Measurements from ENCODE around the gene C1QL4. TPM values are rescaled to one million over a fixed set of nuclear protein-coding genes. Genes with fewer than 3 reads are reported as not detected.

C1QL4 gene
- total RNA-seq, 1 experiment from 2014 or later: not detected

DNA sequence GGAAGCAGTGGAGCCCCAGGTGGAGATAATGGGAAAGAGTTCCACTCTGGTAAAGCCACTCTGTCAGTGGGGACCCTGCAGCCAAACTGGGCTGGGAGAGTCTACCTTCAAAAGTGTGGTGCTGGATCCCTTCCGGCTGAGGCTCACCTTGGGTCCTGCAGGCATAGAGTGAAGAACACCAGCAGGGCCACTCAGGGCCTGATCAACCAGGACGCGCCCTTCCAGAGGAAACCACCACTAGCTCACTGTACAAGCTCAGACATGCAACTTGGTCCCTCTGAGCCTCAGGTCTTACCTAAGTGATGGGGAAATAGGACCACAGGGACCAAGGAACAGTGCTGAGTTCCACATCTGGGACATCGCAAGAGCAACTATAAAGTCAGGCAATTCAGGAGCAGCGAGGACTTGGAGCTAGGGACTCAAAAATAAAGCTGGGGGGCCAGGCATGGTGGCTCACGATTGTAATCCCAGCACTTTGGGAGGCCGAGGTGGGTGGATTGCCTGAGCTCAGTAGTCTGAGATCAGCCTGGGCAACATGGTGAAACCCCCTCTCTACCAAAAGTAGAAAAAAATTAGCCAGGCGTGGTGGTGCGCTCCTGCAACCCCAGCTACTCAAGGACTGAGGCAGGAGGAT lies 47.9 kb downstream of the C1QL4 start:
- Mint-ChIP-seq H3K27ac (ENCODE audit: unreplicated experiment) (no peak overlapping the region), H3K36me3 (ENCODE audit: insufficient read depth, unreplicated experiment) (no peaks in the 10 kb centered on the region), H3K4me3 (ENCODE audit: low read depth, unreplicated experiment) (no peak overlapping the region), H3K27me3 (ENCODE audit: unreplicated experiment) (peaks cover 57% of the 10 kb centered on the region), H3K4me1 (ENCODE audit: low read depth, unreplicated experiment) (no peaks in the 10 kb centered on the region), H3K9me3 (ENCODE audit: low read depth, unreplicated experiment) (no peaks in the 10 kb centered on the region)
- CTCF ChIA-PET: interaction anchor here (0.8 to 2.0 kb wide), 4 partner anchors 9 to 59 kb away, joined by 3 to 9 read pairs (median 7); no protein-coding TSS in a partner anchor
- intact Hi-C loops (cut with micrococcal nuclease; ENCODE audit: unreplicated experiment): loop anchor here (1.0 kb wide), 1 partner anchor 68 kb away; no protein-coding TSS in a partner anchor
- DNase-seq: no peak
- TF ChIP-seq, protein P1, sequence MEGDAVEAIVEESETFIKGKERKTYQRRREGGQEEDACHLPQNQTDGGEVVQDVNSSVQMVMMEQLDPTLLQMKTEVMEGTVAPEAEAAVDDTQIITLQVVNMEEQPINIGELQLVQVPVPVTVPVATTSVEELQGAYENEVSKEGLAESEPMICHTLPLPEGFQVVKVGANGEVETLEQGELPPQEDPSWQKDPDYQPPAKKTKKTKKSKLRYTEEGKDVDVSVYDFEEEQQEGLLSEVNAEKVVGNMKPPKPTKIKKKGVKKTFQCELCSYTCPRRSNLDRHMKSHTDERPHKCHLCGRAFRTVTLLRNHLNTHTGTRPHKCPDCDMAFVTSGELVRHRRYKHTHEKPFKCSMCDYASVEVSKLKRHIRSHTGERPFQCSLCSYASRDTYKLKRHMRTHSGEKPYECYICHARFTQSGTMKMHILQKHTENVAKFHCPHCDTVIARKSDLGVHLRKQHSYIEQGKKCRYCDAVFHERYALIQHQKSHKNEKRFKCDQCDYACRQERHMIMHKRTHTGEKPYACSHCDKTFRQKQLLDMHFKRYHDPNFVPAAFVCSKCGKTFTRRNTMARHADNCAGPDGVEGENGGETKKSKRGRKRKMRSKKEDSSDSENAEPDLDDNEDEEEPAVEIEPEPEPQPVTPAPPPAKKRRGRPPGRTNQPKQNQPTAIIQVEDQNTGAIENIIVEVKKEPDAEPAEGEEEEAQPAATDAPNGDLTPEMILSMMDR (IDR thresholded peaks at IDR 0.05; ENCODE audit: unreplicated experiment): no peak
- no TSS peak for BruUV-seq (replicated peaks)

DNA sequence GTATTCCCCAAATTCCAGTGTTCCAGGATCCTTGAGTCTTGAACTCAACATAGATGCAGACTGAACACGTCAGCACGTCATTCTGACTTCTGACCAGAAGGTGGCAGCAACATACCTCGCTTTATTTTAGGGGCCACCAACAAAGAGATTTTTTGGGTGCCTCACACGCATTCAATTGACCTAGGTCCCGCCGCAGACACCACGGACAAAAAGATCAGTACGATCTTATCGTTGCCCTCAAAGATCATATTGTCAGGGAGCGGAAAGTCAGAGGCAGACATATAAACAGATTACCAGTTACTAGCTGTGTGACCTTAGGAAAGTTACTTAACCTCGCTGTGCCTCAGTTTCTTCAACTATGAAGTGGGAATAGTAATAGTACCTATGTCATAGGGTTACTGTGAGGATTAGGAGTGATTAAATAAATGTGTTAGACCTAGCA lies 48.6 kb downstream of the C1QL4 start:
- Mint-ChIP-seq H3K27ac (ENCODE audit: unreplicated experiment) (no peak overlapping the region), H3K4me3 (ENCODE audit: low read depth, unreplicated experiment) (no peak overlapping the region), H3K27me3 (ENCODE audit: unreplicated experiment) (peaks cover 59% of the 10 kb centered on the region), H3K4me1 (ENCODE audit: low read depth, unreplicated experiment) (no peaks in the 10 kb centered on the region), H3K9me3 (ENCODE audit: low read depth, unreplicated experiment) (no peaks in the 10 kb centered on the region), H3K36me3 (ENCODE audit: insufficient read depth, unreplicated experiment) (no peaks in the 10 kb centered on the region)
- DNase-seq: peak; percentile 53
- CTCF ChIA-PET: interaction anchor here (0.6 to 1.5 kb wide), 4 partner anchors 9 to 71 kb away, joined by 3 to 7 read pairs (median 5); no protein-coding TSS in a partner anchor
- no TSS peak for BruUV-seq (replicated peaks)
- TF ChIP-seq, protein P1 (IDR thresholded peaks at IDR 0.05; ENCODE audit: unreplicated experiment): peak; percentile 47
- intact Hi-C loops (cut with micrococcal nuclease; ENCODE audit: unreplicated experiment): loop anchor here (1.0 kb wide), 1 partner anchor 69 kb away; no protein-coding TSS in a partner anchor

DNA sequence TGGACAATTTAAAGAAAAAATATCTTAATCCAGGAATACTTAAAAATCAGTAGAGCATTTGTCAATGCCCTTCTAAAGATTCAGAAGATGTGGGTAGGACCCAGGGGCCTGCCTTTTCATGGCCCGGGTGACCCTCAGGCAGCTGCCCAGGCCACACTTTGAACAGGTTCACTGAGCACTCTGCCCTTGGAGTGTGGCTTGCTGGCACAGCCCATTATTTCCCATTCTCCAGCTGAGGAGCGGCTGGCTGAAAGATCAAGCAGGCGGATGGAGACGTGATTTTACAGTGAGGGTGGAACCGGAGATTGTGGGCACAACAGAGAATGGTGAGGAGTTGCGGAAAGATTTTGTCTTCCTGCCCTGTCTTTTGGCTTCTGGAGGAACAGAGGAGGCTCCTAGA lies 49.1 kb downstream of the C1QL4 start:
- DNase-seq: no peak
- intact Hi-C loops (cut with micrococcal nuclease; ENCODE audit: unreplicated experiment): loop anchor here (1.0 kb wide), 1 partner anchor 69 kb away; no protein-coding TSS in a partner anchor
- no peaks in the 10 kb centered on the region for H3K4me1 Mint-ChIP-seq (ENCODE audit: low read depth, unreplicated experiment)
- H3K36me3 Mint-ChIP-seq (ENCODE audit: insufficient read depth, unreplicated experiment): no peaks in the 10 kb centered on the region
- TF ChIP-seq, protein P1 (IDR thresholded peaks at IDR 0.05; ENCODE audit: unreplicated experiment): no peak
- no peak overlapping the region for H3K4me3 Mint-ChIP-seq (ENCODE audit: low read depth, unreplicated experiment)
- CTCF ChIA-PET: interaction anchor here (0.6 to 1.5 kb wide), 3 partner anchors 10 to 72 kb away, joined by 3 to 7 read pairs (median 7); no protein-coding TSS in a partner anchor
- H3K27ac Mint-ChIP-seq (ENCODE audit: unreplicated experiment): no peak overlapping the region
- H3K27me3 Mint-ChIP-seq (ENCODE audit: unreplicated experiment): peaks cover 59% of the 10 kb centered on the region
- no TSS peak for BruUV-seq (replicated peaks)
- H3K9me3 Mint-ChIP-seq (ENCODE audit: low read depth, unreplicated experiment): no peaks in the 10 kb centered on the region

DNA sequence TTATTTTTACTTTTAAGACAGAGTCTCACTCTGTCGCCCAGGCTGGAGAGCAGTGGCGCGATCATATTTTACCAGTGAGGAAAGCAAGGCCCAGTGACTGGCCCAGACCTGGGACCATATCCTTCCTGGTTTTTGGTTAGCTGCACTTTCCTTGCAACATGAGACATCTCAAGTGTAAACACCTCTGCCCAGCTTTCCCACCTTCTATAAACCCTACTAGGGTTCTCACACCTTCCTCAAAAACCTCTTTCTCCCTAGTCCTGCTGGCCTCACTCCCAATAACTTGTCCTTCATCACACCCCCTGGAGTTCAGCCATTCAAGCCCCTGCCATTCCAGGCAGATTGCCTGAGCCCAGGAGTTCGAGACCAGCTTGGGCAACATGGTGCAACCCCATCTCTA lies 52.3 kb downstream of the C1QL4 start:
- no peaks in the 10 kb centered on the region for H3K9me3 Mint-ChIP-seq (ENCODE audit: low read depth, unreplicated experiment)
- intact Hi-C loops (cut with micrococcal nuclease; ENCODE audit: unreplicated experiment): no loop called here
- TF ChIP-seq, protein P1 (IDR thresholded peaks at IDR 0.05; ENCODE audit: unreplicated experiment): no peak
- no peak overlapping the region for H3K4me3 Mint-ChIP-seq (ENCODE audit: low read depth, unreplicated experiment)
- H3K36me3 Mint-ChIP-seq (ENCODE audit: insufficient read depth, unreplicated experiment): peaks cover under 1% of the 10 kb centered on the region
- no peaks in the 10 kb centered on the region for H3K4me1 Mint-ChIP-seq (ENCODE audit: low read depth, unreplicated experiment)
- CTCF ChIA-PET: no interaction called here
- no peak for DNase-seq
- peaks cover 46% of the 10 kb centered on the region for H3K27me3 Mint-ChIP-seq (ENCODE audit: unreplicated experiment)
- BruUV-seq (replicated peaks): no TSS peak
- H3K27ac Mint-ChIP-seq (ENCODE audit: unreplicated experiment): no peak overlapping the region

All from Calu3 (cell line).